Measurements from ENCODE around the gene C1QTNF6. TPM values are rescaled to one million over a fixed set of nuclear protein-coding genes. Genes with fewer than 3 reads are reported as not detected.
A peak's percentile ranks its signal among the peaks of the same experiment; 100 is the strongest.

C1QTNF6 gene
- total RNA-seq, 4 donors from 2014 or later: 1.7 to 4.8 (median 3.6) TPM

DNA sequence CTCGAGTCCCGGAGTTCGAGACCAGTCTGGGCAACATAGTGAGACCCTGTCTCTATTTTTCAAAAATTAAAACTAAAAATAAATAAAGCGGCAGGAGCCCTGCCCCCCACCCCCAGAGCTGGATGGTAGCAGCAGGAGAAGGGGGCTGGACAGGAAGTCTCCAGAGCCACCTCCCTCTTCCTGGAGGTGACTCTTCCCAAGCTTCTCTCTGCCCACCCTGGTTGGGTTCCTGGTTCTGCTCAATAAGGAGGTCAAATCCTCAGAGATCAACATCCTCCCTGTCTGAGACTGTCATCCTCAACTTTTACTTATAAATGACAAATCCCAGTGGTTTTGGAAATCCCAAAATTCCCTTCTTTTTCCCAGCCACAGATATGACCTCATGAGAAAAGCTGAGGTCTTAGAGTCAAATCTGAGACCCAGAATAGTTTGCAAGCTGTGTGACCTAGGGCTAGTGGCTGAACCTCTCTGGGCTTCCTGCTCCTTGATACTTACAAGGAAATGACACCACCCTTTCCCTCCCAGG lies 987 bp downstream of the C1QTNF6 start:
- H3K9me3 ChIP-seq: no peaks in the 10 kb centered on the region
- no peak overlapping the region for H3K4me3 ChIP-seq (replicated peaks in 1 of 3)
- WGBS, 2 donors: 58 to 76% methylated on average over 4 of the region's 4 CpGs
- TF ChIP-seq POLR2A (IDR thresholded peaks at IDR 0.05) (no peak), CTCF (IDR thresholded peaks at IDR 0.05) (no peak)
- H3K27ac ChIP-seq: peak overlapping the region; percentile 70 to 92 (median 88)
- H3K4me1 ChIP-seq: peaks cover 14 to 34% of the 10 kb centered on the region in 2 donors
- H3K27me3 ChIP-seq: no peaks in the 10 kb centered on the region
- H3K36me3 ChIP-seq: no peaks in the 10 kb centered on the region
- DNase-seq: no peak
- intact Hi-C loops (cut with DNase I): no loop called here

- Histone ChIP-seq H3K9me3 (no peaks in the 10 kb centered on the region), H3K27ac (peak overlapping the region in 2 of 3 donors; percentile 70 to 88), H3K4me1 (peaks cover 14 to 34% of the 10 kb centered on the region in 2 donors), H3K36me3 (no peaks in the 10 kb centered on the region), H3K27me3 (no peaks in the 10 kb centered on the region), H3K4me3 (replicated peaks in 1 of 3) (no peak overlapping the region)
- DNase-seq: no peak
- TF ChIP-seq POLR2A (IDR thresholded peaks at IDR 0.05) (no peak), CTCF (IDR thresholded peaks at IDR 0.05) (no peak)
- 72 to 76% methylated on average over 9 of the region's 9 CpGs for WGBS, 2 donors
- intact Hi-C loops (cut with DNase I): no loop called here
These were observed 1.6 kb downstream of the C1QTNF6 start for GRCh38 chr22:37186228-37186996.

- no peak overlapping the region for H3K27ac ChIP-seq
- WGBS, 2 donors: 75 to 88% methylated on average over 12 to 13 of the region's 13 CpGs
- no peaks in the 10 kb centered on the region for H3K9me3 ChIP-seq
- no peaks in the 10 kb centered on the region for H3K27me3 ChIP-seq
- H3K4me3 ChIP-seq (replicated peaks in 1 of 3): no peak overlapping the region
- intact Hi-C loops (cut with DNase I): no loop called here
- H3K36me3 ChIP-seq: no peaks in the 10 kb centered on the region
- no peak for DNase-seq
- peaks cover 14 to 34% of the 10 kb centered on the region in 2 donors for H3K4me1 ChIP-seq
- TF ChIP-seq CTCF (IDR thresholded peaks at IDR 0.05) (no peak), POLR2A (IDR thresholded peaks at IDR 0.05) (no peak)
These were observed 2.3 kb downstream of the C1QTNF6 start for GRCh38 chr22:37185646-37186227.

DNA sequence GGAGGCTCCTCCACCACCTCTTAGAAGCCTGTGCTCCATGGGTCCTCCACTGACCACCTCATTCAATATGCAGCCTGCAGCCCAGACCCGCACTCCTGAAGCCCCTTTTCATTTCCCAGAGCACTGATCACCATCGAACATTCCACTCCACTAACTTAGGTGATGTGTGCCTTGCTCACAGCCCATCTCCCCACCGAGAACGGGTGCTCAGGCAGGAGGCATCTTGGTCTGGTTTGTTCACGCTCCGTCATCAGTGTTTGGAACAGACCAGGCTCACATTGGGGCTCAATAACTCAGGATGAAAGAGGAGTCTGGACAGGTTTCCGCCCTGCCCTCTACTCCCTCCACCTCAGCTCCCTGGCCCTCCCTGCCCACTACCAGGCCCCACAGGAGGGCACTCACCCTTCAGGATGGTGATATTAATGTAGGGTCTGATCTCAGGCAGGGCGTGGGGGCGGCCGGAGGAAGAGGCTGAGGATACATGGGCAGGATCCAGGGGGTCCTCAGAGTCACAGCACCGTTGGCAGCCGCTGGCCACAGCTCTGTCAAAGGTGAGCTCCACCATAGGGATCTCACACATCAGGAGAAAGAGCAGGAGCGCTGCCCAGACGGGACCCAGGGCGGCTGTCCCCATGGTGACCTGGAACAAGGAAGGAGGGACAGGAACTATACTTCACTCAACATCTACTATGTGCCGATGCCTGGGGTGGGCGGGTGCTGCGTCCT lies 3.1 kb downstream of the C1QTNF6 start:
- Histone ChIP-seq H3K4me1 (peaks cover 14 to 34% of the 10 kb centered on the region in 2 donors), H3K9me3 (no peaks in the 10 kb centered on the region), H3K36me3 (no peaks in the 10 kb centered on the region), H3K27me3 (no peaks in the 10 kb centered on the region), H3K27ac (no peak overlapping the region), H3K4me3 (replicated peaks in 1 of 3) (no peak overlapping the region)
- no peak for DNase-seq
- intact Hi-C loops (cut with DNase I): no loop called here
- TF ChIP-seq POLR2A (IDR thresholded peaks at IDR 0.05) (no peak), CTCF (IDR thresholded peaks at IDR 0.05) (no peak)
- 93% methylated on average over 18 of the region's 18 CpGs for WGBS, 2 donors

All from thyroid gland (tissue), 4 donors.